Measurements from ENCODE around the gene BEX1. TPM values are rescaled to one million over a fixed set of nuclear protein-coding genes. Genes with fewer than 3 reads are reported as not detected.

Gene BEX1
- not detected in 5 replicates for total RNA-seq (2022; extraction: Qiagen RNA extraction; ENCODE audit: low read depth)

DNA sequence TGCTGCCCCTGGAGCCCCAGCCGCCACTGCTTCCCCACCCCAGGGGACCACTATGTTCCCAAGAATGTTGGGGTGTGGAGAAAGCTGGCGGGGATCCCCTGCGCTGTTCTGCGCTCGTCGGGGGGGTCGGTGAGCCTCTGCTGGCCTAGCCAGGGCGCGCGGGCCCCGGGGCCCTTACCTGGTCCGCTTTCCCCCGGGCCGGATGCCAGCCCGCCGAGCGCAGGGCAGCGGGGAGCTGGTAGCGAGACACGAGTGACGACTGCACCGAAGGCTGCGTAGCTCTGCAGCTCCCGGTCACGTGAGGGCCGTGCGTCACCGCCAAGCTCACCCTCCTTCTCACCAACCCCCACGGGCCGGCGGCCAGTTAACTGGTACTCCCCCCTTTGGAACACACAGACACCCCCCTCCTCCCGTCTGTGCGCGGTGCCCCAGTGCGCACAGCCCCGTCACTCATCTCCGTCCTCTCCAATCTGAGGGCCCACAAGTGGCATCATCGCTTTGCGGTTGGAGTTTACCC lies at the start of gene BEX1:
Gene BEX1 (minus strand): TSS at position 254 of the 517 bp plus-strand sequence. CDS start 897 bp downstream, outside the sequence.

GRCh38 chrX:103092942-103093341 lies 29.0 kb upstream of the BEX1 start, which contains the start of gene NXF3:
TSS of gene NXF3 (minus strand) at chrX:103093143. CDS start at chrX:103093023, 120 bp downstream.

Other genes with a start within 250 kb of the BEX1 start
- 0.09 to 0.26 TPM in 2 of 5 replicates, not detected in the others for gene RAB40AL, start 126.9 kb downstream of the BEX1 start, total RNA-seq (2022; extraction: Qiagen RNA extraction; ENCODE audit: low read depth)
- 0.11 TPM in 1 of 5 replicates, not detected in the others for gene NXF3, start 29.0 kb upstream of the BEX1 start, total RNA-seq (2022; extraction: Qiagen RNA extraction; ENCODE audit: low read depth)
- 1.6 to 2.8 TPM (median 1.7 TPM) in 5 replicates for gene BEX4, start 150.9 kb upstream of the BEX1 start, total RNA-seq (2022; extraction: Qiagen RNA extraction; ENCODE audit: low read depth)
- gene TCEAL8, start 191.0 kb upstream of the BEX1 start, total RNA-seq (2022; extraction: Qiagen RNA extraction; ENCODE audit: low read depth) = 26.5 to 43.7 TPM (median 28.2 TPM) in 5 replicates
- not detected in 5 replicates for gene TCEAL5, start 212.6 kb upstream of the BEX1 start, total RNA-seq (2022; extraction: Qiagen RNA extraction; ENCODE audit: low read depth)
- gene BEX2, start 246.8 kb upstream of the BEX1 start, total RNA-seq (2022; extraction: Qiagen RNA extraction; ENCODE audit: low read depth) = 9.0 to 13.4 TPM (median 10.2 TPM) in 5 replicates

Measured in A549 treated with CpdA at 1 μM for 4 hours (cell line).